ENCODE measurements around the gene IL5RA. TPM values are rescaled to one million over a fixed set of nuclear protein-coding genes. Genes with fewer than 3 reads are reported as not detected.

The IL5RA gene, protein sequence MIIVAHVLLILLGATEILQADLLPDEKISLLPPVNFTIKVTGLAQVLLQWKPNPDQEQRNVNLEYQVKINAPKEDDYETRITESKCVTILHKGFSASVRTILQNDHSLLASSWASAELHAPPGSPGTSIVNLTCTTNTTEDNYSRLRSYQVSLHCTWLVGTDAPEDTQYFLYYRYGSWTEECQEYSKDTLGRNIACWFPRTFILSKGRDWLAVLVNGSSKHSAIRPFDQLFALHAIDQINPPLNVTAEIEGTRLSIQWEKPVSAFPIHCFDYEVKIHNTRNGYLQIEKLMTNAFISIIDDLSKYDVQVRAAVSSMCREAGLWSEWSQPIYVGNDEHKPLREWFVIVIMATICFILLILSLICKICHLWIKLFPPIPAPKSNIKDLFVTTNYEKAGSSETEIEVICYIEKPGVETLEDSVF
- polyA plus RNA-seq (2012; rRNA removed): not detected in 2 replicates
- polyA plus RNA-seq (2012; cell fraction: cytosol; rRNA removed): 0.01 TPM in 1 of 2 replicates, not detected in the other
- not detected in 2 replicates for polyA plus RNA-seq (2012; cell fraction: nucleus; rRNA removed)

DNA sequence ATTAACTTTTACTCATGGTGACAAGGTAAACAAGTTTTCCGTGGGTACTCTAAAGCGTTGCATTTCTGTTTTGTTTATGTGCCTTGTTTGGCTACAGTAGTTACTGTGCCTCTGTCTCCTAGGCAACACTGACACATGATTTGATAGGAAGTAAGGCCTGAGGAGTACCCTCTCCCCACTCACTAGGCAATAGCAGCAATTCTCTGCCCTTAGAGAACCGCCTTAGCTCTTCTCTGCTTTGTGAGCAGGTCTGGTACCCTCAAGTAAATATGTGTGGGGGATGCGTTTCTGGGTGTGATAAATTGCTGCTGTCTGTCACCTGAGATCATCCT lies at the start of gene IL5RA:
TSS of gene IL5RA (minus strand) at position 76 of the 332 bp plus-strand sequence. CDS start 5,390 bp downstream, outside the sequence.
- Histone ChIP-seq H3K9me3 (no peaks in the 10 kb centered on the region), H3K4me2 (no peak within 1 kb of the TSS), H3K4me1 (ENCODE audit: control insufficient read depth in 1 of 2, insufficient read depth in 2 of 2, low read depth in 1 of 2, low read length in 1 of 2) (no peaks in the 10 kb centered on the region), H3K27ac (ENCODE audit: low read depth in 2 of 2, low read length in 1 of 2) (no peak within 1 kb of the TSS), H3K79me2 (ENCODE audit: insufficient read depth) (no peaks in the 10 kb centered on the region), H3F3A (replicated peaks; ENCODE audit: insufficient read depth) (no peaks in the 10 kb centered on the region), H3K4me3 (ENCODE audit: low read depth in 2 of 2, low read length in 1 of 2) (no peak within 1 kb of the TSS), H3K9ac (no peak within 1 kb of the TSS), H2AFZ (ENCODE audit: low read depth) (no peak within 1 kb of the TSS), H3K36me3 (replicated peaks in 1 of 2; ENCODE audit: control insufficient read depth in 1 of 2, insufficient read depth in 2 of 2, low read length in 1 of 2) (no peaks in the 10 kb centered on the region), H3K9me2 (no peaks in the 10 kb centered on the region), H3K27me3 (ENCODE audit: insufficient read depth) (no peaks in the 10 kb centered on the region), H4K20me1 (ENCODE audit: insufficient read depth) (no peaks in the 10 kb centered on the region)
- POLR2A ChIA-PET: no interaction called here
- TF ChIP-seq FOXM1 (IDR thresholded peaks at IDR 0.05; ENCODE audit: low read depth) (no peak), POLR2AphosphoS5 (IDR thresholded peaks at IDR 0.05; ENCODE audit: low read depth, low read length) (no peak), MEF2A (IDR thresholded peaks at IDR 0.05; ENCODE audit: borderline replicate concordance, low read depth) (no peak), FOXJ3 (CRISPR knock-in tag; IDR thresholded peaks at IDR 0.05) (no peak), SIN3A (IDR thresholded peaks at IDR 0.05; ENCODE audit: borderline replicate concordance, low read depth, low read length) (no peak), YY1 (IDR thresholded peaks at IDR 0.05; ENCODE audit: low read depth) (no peak), TAF1 (IDR thresholded peaks at IDR 0.05; ENCODE audit: borderline replicate concordance, low read depth, low read length) (no peak), NRF1 (IDR thresholded peaks at IDR 0.05; ENCODE audit: low read depth, low read length) (no peak), GATA2 (CRISPR knock-in tag; IDR thresholded peaks at IDR 0.05) (no peak), MXI1 (IDR thresholded peaks at IDR 0.05; ENCODE audit: low read depth, low read length) (no peak), EZH2phosphoT487 (IDR thresholded peaks at IDR 0.05; ENCODE audit: borderline replicate concordance, low read depth) (no peak), RXRA (IDR thresholded peaks at IDR 0.05; ENCODE audit: borderline replicate concordance, low read depth) (no peak), RFX5 (IDR thresholded peaks at IDR 0.05; ENCODE audit: low read length) (no peak), EP300 (IDR thresholded peaks at IDR 0.05; ENCODE audit: borderline replicate concordance in 1 of 2, low read depth in 1 of 2, low read length in 1 of 2) (no peak), GABPA (IDR thresholded peaks at IDR 0.05; ENCODE audit: low read depth) (no peak)
- TF ChIP-seq, protein P1, sequence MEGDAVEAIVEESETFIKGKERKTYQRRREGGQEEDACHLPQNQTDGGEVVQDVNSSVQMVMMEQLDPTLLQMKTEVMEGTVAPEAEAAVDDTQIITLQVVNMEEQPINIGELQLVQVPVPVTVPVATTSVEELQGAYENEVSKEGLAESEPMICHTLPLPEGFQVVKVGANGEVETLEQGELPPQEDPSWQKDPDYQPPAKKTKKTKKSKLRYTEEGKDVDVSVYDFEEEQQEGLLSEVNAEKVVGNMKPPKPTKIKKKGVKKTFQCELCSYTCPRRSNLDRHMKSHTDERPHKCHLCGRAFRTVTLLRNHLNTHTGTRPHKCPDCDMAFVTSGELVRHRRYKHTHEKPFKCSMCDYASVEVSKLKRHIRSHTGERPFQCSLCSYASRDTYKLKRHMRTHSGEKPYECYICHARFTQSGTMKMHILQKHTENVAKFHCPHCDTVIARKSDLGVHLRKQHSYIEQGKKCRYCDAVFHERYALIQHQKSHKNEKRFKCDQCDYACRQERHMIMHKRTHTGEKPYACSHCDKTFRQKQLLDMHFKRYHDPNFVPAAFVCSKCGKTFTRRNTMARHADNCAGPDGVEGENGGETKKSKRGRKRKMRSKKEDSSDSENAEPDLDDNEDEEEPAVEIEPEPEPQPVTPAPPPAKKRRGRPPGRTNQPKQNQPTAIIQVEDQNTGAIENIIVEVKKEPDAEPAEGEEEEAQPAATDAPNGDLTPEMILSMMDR (IDR thresholded peaks at IDR 0.05): no peak
- TF ChIP-seq, protein P2, sequence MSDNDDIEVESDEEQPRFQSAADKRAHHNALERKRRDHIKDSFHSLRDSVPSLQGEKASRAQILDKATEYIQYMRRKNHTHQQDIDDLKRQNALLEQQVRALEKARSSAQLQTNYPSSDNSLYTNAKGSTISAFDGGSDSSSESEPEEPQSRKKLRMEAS (IDR thresholded peaks at IDR 0.05; ENCODE audit: low read depth): no peak
- TF ChIP-seq, protein P3, sequence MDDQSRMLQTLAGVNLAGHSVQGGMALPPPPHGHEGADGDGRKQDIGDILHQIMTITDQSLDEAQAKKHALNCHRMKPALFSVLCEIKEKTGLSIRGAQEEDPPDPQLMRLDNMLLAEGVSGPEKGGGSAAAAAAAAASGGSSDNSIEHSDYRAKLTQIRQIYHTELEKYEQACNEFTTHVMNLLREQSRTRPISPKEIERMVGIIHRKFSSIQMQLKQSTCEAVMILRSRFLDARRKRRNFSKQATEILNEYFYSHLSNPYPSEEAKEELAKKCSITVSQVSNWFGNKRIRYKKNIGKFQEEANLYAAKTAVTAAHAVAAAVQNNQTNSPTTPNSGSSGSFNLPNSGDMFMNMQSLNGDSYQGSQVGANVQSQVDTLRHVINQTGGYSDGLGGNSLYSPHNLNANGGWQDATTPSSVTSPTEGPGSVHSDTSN (IDR thresholded peaks at IDR 0.05): no peak
- WGBS (ENCODE audit: low lambda C conversion rate): 52% methylated on average over 2 of the region's 4 CpGs
- CTCF ChIA-PET: no interaction called here
- peak; percentile 22 for DNase-seq
